Measurements from ENCODE around the gene CDKAL1.

DNA sequence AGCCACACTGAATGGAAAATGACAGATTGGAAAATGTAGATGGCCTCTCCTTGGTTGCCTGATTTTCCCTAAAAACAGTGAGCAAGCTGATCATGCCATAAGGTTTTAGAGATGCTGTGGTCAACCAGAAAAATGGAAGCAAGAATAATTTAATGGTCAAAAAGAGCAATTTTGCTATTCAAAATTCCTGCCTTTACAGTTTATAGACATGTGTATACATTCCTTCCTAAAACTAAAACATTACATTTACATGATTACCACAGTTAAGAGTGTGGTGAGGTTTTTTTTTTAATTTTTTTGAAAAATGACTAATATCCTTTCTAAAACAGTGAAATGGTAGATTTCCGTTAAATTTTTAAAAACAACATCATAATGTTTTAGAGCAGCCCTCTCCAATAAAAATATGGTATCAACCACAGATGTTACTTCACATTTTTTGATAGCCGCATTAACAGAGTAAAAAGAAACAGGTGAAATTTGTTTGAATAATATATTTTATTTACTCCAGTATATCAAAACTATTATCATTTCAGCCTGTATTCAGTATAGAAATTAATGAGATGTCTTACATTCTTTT, 652.3 kb downstream of the CDKAL1 start:
- no peak for TF ChIP-seq POLR2A (IDR thresholded peaks at IDR 0.05)
- TF ChIP-seq, protein P1, sequence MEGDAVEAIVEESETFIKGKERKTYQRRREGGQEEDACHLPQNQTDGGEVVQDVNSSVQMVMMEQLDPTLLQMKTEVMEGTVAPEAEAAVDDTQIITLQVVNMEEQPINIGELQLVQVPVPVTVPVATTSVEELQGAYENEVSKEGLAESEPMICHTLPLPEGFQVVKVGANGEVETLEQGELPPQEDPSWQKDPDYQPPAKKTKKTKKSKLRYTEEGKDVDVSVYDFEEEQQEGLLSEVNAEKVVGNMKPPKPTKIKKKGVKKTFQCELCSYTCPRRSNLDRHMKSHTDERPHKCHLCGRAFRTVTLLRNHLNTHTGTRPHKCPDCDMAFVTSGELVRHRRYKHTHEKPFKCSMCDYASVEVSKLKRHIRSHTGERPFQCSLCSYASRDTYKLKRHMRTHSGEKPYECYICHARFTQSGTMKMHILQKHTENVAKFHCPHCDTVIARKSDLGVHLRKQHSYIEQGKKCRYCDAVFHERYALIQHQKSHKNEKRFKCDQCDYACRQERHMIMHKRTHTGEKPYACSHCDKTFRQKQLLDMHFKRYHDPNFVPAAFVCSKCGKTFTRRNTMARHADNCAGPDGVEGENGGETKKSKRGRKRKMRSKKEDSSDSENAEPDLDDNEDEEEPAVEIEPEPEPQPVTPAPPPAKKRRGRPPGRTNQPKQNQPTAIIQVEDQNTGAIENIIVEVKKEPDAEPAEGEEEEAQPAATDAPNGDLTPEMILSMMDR (IDR thresholded peaks at IDR 0.05), result no peak
